SK-N-SH treated with all-trans-retinoic acid at 6 μM for 48 hours (cell line): ENCODE measurements around the gene SEMA3F.

Experiments
- ATAC-seq: fragments of 200-7000 bp; cut with Tn5 transposase; 3 replicates; pipeline ENCODE4 v1.9.1; 2020; ENCODE audit warnings: mild to moderate bottlenecking, moderate library complexity
- ARNTL ChIP-seq: fragments of 450-650 bp; formaldehyde crosslinking; IDR thresholded peaks from 2 replicates; pipeline ENCODE4 v1.5.0; 2020; ENCODE audit warnings: low read depth, mild to moderate bottlenecking, moderate library complexity, borderline replicate concordance
- BACH2 ChIP-seq: fragments of 250-450 bp; sonication (Bioruptor Pico); IDR thresholded peaks from 2 replicates; pipeline ENCODE4 v1.9.0; 2021; ENCODE audit warnings: mild to moderate bottlenecking, borderline replicate concordance
- CSDC2 ChIP-seq: fragments of 250-450 bp; sonication (Bioruptor Pico); IDR thresholded peaks from 2 replicates; pipeline ENCODE4 v1.5.0; 2020; ENCODE audit warnings: mild to moderate bottlenecking, moderate library complexity
- GLIS3 ChIP-seq: fragments of 250-450 bp; sonication (Bioruptor Pico); IDR thresholded peaks from 2 replicates; pipeline ENCODE4 v1.5.0; 2020; ENCODE audit warnings: mild to moderate bottlenecking, moderate library complexity
- ISL1 ChIP-seq: fragments of 250-450 bp; sonication (Bioruptor Pico); IDR thresholded peaks from 2 replicates; pipeline ENCODE4 v2.1.2; 2022; ENCODE audit warnings: mild to moderate bottlenecking, moderate library complexity
- OSR1 ChIP-seq: fragments of 250-450 bp; sonication (Bioruptor Pico); IDR thresholded peaks from 2 replicates; pipeline ENCODE4 v1.8.0; 2022; ENCODE audit warnings: moderate library complexity, mild to moderate bottlenecking, inconsistent platforms
- PPARA ChIP-seq: fragments of 250-450 bp; sonication (Bioruptor Pico); IDR thresholded peaks from 2 replicates; pipeline ENCODE4 v1.5.0; 2020; ENCODE audit warnings: mild to moderate bottlenecking, borderline replicate concordance
- RARB ChIP-seq: fragments of 250-450 bp; sonication (Bioruptor Pico); IDR thresholded peaks from 2 replicates; pipeline ENCODE4 v1.8.0; 2021; ENCODE audit warnings: mild to moderate bottlenecking, moderate library complexity
- SNAI2 ChIP-seq: fragments of 250-450 bp; sonication (Bioruptor Pico); IDR thresholded peaks from 2 replicates; pipeline ENCODE4 v1.5.0; 2020; ENCODE audit warnings: mild to moderate bottlenecking, moderate library complexity
- TCF4 ChIP-seq: fragments of 250-450 bp; sonication (Bioruptor Pico); IDR thresholded peaks from 2 replicates; pipeline ENCODE4 v1.8.0; 2021; ENCODE audit warnings: mild to moderate bottlenecking, moderate library complexity, borderline replicate concordance
- TOX ChIP-seq: fragments of 250-450 bp; sonication (Bioruptor Pico); IDR thresholded peaks from 2 replicates; pipeline ENCODE4 v1.8.0; 2021; ENCODE audit warnings: mild to moderate bottlenecking, moderate library complexity, borderline replicate concordance
- ZFP3 ChIP-seq: fragments of 250-450 bp; sonication (Bioruptor Pico); IDR thresholded peaks from 2 replicates; pipeline ENCODE4 v1.5.0; 2020; ENCODE audit warnings: mild to moderate bottlenecking, moderate library complexity
- ZFP30 ChIP-seq: fragments of 450-650 bp; formaldehyde crosslinking; IDR thresholded peaks from 2 replicates; pipeline ENCODE4 v1.5.0; 2022; ENCODE audit warnings: mild to moderate bottlenecking, moderate library complexity
- ZNF565 ChIP-seq: fragments of 450-650 bp; formaldehyde crosslinking; conservative IDR thresholded peaks from 2 replicates; pipeline ENCODE4 v1.5.0; 2020; ENCODE audit warnings: low read depth, mild to moderate bottlenecking, moderate library complexity
- ZNF70 ChIP-seq: fragments of 450-650 bp; formaldehyde crosslinking; IDR thresholded peaks from 2 replicates; pipeline ENCODE4 v1.5.0; 2020; ENCODE audit warnings: mild to moderate bottlenecking, moderate library complexity
- ZNF8 ChIP-seq: fragments of 450-650 bp; formaldehyde crosslinking; IDR thresholded peaks from 2 replicates; pipeline ENCODE4 v1.5.0; 2020; ENCODE audit warnings: mild to moderate bottlenecking, moderate library complexity
- TF ChIP-seq, protein P1 (sequence below): fragments of 250-450 bp; sonication (Bioruptor Pico); IDR thresholded peaks from 2 replicates; pipeline ENCODE4 v1.5.1; 2021; ENCODE audit warnings: mild to moderate bottlenecking, moderate library complexity
- TF ChIP-seq, protein P2 (sequence below): fragments of 250-450 bp; sonication (Bioruptor Pico); IDR thresholded peaks from 2 replicates; pipeline ENCODE4 v1.8.0; 2021; ENCODE audit warnings: low read depth, mild to moderate bottlenecking, moderate library complexity, borderline replicate concordance
- TF ChIP-seq, protein P3 (sequence below): fragments of 250-450 bp; sonication (Bioruptor Pico); IDR thresholded peaks from 2 replicates; pipeline ENCODE4 v1.5.1; 2020; ENCODE audit warnings: low read depth, mild to moderate bottlenecking, moderate library complexity
- TF ChIP-seq, protein P4 (sequence below): fragments of 250-450 bp; sonication (Bioruptor Pico); IDR thresholded peaks from 2 replicates; pipeline ENCODE4 v1.8.0; 2020; ENCODE audit warnings: mild to moderate bottlenecking, moderate library complexity, borderline replicate concordance
- TF ChIP-seq, protein P5 (sequence below): fragments of 250-450 bp; sonication (Bioruptor Pico); IDR thresholded peaks from 2 replicates; pipeline ENCODE4 v1.5.0; 2020; ENCODE audit warnings: mild to moderate bottlenecking, moderate library complexity

Gene SEMA3F

DNA sequence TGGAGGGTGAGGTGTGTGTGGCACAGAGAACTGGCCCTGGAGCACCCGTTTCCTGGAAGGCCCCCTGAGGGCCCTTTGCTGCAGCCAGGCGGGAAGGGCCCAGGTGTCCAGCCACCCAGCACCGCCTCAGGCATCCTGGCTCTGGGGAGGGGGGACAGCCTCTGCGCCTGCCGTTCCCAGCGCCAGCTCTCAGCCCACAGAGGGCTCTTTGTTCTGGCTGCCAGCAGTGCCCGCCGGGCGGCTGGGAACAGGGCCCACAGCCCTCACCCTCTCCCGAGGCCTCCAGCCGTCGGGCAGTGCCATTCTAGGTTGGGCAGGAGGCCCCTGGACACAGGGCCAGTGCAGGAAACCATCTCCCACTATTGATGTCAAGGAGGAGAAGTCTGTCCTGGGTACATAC lies 58.2 kb downstream of the SEMA3F start:
- ATAC-seq = no peak
- TF ChIP-seq, protein P1, sequence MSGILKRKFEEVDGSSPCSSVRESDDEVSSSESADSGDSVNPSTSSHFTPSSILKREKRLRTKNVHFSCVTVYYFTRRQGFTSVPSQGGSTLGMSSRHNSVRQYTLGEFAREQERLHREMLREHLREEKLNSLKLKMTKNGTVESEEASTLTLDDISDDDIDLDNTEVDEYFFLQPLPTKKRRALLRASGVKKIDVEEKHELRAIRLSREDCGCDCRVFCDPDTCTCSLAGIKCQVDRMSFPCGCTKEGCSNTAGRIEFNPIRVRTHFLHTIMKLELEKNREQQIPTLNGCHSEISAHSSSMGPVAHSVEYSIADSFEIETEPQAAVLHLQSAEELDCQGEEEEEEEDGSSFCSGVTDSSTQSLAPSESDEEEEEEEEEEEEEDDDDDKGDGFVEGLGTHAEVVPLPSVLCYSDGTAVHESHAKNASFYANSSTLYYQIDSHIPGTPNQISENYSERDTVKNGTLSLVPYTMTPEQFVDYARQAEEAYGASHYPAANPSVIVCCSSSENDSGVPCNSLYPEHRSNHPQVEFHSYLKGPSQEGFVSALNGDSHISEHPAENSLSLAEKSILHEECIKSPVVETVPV = no peak
- TF ChIP-seq SNAI2 (CRISPR knock-in tag) (no peak), GLIS3 (CRISPR knock-in tag) (no peak), ZFP3 (CRISPR knock-in tag) (no peak), PPARA (CRISPR knock-in tag) (no peak), ZNF565 (no peak), ARNTL (CRISPR knock-in tag) (no peak), OSR1 (CRISPR knock-in tag) (no peak), ISL1 (CRISPR knock-in tag) (no peak), ZNF8 (no peak), TOX (CRISPR knock-in tag) (no peak), ZFP30 (CRISPR knock-in tag) (no peak)
- TF ChIP-seq, protein P2, sequence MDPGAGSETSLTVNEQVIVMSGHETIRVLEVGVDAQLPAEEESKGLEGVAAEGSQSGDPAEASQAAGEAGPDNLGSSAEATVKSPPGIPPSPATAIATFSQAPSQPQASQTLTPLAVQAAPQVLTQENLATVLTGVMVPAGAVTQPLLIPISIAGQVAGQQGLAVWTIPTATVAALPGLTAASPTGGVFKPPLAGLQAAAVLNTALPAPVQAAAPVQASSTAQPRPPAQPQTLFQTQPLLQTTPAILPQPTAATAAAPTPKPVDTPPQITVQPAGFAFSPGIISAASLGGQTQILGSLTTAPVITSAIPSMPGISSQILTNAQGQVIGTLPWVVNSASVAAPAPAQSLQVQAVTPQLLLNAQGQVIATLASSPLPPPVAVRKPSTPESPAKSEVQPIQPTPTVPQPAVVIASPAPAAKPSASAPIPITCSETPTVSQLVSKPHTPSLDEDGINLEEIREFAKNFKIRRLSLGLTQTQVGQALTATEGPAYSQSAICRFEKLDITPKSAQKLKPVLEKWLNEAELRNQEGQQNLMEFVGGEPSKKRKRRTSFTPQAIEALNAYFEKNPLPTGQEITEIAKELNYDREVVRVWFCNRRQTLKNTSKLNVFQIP (CRISPR knock-in tag) = no peak
- TF ChIP-seq, protein P3, sequence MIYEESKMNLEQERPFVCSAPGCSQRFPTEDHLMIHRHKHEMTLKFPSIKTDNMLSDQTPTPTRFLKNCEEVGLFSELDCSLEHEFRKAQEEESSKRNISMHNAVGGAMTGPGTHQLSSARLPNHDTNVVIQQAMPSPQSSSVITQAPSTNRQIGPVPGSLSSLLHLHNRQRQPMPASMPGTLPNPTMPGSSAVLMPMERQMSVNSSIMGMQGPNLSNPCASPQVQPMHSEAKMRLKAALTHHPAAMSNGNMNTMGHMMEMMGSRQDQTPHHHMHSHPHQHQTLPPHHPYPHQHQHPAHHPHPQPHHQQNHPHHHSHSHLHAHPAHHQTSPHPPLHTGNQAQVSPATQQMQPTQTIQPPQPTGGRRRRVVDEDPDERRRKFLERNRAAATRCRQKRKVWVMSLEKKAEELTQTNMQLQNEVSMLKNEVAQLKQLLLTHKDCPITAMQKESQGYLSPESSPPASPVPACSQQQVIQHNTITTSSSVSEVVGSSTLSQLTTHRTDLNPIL (CRISPR knock-in tag) = no peak

DNA sequence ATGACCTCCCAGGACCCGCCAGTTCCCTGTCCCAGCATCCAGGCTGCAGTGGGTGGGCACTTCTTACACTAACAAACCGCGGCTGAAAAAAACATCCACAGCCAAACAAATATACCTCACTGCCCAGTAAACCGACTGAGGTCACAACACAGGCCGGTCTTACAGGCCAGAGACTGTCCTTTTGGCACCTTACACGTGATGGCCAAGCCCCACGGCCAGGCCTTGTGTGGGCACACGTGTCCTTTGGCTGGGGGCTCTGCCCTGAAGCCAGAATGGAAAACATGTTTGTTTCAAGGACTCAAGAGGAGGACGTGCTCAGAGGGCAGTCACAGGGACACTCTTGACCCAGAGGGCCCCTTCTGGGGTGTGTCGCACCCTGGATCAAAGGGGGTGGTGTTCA lies 59.7 kb downstream of the SEMA3F start:
- TF ChIP-seq RARB (CRISPR knock-in tag) = no peak
- TF ChIP-seq, protein P1 = no peak
- no peak for TF ChIP-seq ZNF565
- TF ChIP-seq, protein P4, sequence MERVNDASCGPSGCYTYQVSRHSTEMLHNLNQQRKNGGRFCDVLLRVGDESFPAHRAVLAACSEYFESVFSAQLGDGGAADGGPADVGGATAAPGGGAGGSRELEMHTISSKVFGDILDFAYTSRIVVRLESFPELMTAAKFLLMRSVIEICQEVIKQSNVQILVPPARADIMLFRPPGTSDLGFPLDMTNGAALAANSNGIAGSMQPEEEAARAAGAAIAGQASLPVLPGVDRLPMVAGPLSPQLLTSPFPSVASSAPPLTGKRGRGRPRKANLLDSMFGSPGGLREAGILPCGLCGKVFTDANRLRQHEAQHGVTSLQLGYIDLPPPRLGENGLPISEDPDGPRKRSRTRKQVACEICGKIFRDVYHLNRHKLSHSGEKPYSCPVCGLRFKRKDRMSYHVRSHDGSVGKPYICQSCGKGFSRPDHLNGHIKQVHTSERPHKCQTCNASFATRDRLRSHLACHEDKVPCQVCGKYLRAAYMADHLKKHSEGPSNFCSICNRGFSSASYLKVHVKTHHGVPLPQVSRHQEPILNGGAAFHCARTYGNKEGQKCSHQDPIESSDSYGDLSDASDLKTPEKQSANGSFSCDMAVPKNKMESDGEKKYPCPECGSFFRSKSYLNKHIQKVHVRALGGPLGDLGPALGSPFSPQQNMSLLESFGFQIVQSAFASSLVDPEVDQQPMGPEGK = no peak
- TF ChIP-seq, protein P5, sequence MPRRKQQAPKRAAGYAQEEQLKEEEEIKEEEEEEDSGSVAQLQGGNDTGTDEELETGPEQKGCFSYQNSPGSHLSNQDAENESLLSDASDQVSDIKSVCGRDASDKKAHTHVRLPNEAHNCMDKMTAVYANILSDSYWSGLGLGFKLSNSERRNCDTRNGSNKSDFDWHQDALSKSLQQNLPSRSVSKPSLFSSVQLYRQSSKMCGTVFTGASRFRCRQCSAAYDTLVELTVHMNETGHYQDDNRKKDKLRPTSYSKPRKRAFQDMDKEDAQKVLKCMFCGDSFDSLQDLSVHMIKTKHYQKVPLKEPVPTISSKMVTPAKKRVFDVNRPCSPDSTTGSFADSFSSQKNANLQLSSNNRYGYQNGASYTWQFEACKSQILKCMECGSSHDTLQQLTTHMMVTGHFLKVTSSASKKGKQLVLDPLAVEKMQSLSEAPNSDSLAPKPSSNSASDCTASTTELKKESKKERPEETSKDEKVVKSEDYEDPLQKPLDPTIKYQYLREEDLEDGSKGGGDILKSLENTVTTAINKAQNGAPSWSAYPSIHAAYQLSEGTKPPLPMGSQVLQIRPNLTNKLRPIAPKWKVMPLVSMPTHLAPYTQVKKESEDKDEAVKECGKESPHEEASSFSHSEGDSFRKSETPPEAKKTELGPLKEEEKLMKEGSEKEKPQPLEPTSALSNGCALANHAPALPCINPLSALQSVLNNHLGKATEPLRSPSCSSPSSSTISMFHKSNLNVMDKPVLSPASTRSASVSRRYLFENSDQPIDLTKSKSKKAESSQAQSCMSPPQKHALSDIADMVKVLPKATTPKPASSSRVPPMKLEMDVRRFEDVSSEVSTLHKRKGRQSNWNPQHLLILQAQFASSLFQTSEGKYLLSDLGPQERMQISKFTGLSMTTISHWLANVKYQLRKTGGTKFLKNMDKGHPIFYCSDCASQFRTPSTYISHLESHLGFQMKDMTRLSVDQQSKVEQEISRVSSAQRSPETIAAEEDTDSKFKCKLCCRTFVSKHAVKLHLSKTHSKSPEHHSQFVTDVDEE = no peak
- no peak for TF ChIP-seq CSDC2 (CRISPR knock-in tag)
- TF ChIP-seq OSR1 (CRISPR knock-in tag) = no peak
- no peak for TF ChIP-seq ISL1 (CRISPR knock-in tag)
- TF ChIP-seq BACH2 = no peak
- TF ChIP-seq ZNF70 (CRISPR knock-in tag) = no peak
- TF ChIP-seq ARNTL (CRISPR knock-in tag) = no peak
- TF ChIP-seq TCF4 (CRISPR knock-in tag) = no peak
- TF ChIP-seq, all 23 proteins: peak for 0
- no peak for ATAC-seq

DNA sequence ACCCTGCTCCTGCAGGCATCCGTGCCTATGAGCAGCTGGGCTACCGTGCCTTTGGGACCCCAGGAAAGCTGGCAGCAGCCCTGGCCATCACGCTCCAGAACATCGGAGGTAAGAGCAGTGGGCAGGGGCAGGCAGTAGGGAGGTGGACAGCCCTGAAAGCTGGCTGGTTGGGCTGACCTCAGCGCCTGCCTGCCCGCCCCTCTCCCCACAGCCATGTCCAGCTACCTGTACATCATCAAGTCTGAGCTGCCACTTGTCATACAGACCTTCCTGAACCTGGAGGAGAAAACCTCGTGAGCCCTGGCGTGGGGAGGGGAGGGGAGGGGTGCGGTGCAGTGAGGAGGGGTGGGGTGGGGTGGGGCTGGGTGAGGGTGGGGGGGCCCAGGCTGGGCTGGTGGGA lies 60.4 kb downstream of the SEMA3F start:
- ATAC-seq = no peak
- TF ChIP-seq, protein P3 (CRISPR knock-in tag) = no peak
- TF ChIP-seq, protein P5 = no peak
- TF ChIP-seq RARB (CRISPR knock-in tag) (no peak), ZNF70 (CRISPR knock-in tag) (no peak), TOX (CRISPR knock-in tag) (no peak), ZNF8 (no peak)
- TF ChIP-seq, protein P4 = no peak
